ENCODE measurements around the gene SRRM4. TPM values are rescaled to one million over a fixed set of nuclear protein-coding genes. Genes with fewer than 3 reads are reported as not detected.

SRRM4 gene
- total and polyA plus RNA-seq, 2 experiments from 2014 or later, result 0.21 to 0.46 TPM

DNA sequence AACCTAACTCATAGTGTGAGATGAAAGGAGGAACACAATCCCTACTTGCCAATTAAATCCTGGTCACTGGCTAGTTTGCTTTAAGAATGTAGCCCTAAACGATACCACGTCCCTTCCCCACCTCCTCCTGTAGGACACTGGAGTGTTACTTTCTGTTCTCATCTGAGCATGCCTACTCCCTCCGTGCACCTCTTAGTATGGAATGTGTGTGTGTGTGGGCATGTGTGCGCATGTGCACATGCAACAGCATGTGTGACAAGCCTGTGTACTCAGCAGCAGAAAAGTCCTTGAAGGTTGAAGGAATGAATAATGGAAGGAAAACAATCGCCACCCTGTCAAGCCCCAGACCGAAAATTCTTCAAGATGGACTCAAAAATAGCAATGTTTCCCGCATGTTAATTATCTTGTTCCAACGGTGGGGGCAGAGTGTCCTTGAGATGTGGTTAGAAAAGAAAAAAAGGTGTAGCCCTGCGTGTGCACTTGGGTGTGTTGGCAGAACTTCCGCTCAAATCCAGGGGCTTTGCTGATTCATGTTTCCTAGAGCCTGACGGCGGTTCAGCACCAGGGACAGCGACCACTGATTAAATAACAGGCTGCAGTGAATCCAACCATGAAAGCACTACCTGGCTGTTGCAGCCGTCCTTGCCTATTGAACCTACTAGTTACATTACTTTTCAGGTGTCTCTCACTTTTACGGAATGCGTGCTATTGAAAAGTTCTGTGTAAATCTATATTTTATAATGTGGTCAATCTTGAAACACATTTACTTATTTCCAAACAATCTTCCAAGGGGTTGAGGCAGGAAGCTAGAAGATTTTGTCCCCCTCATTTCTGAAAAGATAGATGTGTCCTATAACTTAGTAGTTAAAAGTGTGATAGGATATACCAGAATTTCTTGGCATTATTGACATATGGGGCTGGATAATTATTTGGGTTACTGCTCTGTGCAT, 79.8 kb downstream of the SRRM4 start:
- H3K36me3 ChIP-seq, result no peaks in the 10 kb centered on the region
- TF ChIP-seq, protein P1, sequence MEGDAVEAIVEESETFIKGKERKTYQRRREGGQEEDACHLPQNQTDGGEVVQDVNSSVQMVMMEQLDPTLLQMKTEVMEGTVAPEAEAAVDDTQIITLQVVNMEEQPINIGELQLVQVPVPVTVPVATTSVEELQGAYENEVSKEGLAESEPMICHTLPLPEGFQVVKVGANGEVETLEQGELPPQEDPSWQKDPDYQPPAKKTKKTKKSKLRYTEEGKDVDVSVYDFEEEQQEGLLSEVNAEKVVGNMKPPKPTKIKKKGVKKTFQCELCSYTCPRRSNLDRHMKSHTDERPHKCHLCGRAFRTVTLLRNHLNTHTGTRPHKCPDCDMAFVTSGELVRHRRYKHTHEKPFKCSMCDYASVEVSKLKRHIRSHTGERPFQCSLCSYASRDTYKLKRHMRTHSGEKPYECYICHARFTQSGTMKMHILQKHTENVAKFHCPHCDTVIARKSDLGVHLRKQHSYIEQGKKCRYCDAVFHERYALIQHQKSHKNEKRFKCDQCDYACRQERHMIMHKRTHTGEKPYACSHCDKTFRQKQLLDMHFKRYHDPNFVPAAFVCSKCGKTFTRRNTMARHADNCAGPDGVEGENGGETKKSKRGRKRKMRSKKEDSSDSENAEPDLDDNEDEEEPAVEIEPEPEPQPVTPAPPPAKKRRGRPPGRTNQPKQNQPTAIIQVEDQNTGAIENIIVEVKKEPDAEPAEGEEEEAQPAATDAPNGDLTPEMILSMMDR (IDR thresholded peaks at IDR 0.05; ENCODE audit: low read depth, low read length), result no peak
- H3K9me3 ChIP-seq (ENCODE audit: low read depth), result no peaks in the 10 kb centered on the region
- peak; percentile 48 to 91 for DNase-seq (ENCODE audit: low read depth in 1 of 2, low spot score in 1 of 2)
- no peaks in the 10 kb centered on the region for H3K27me3 ChIP-seq
- H3K4me3 ChIP-seq, result no peak overlapping the region
- H3K27ac ChIP-seq, result no peak overlapping the region
- no peaks in the 10 kb centered on the region for H3K4me1 ChIP-seq (ENCODE audit: low read depth)

DNA sequence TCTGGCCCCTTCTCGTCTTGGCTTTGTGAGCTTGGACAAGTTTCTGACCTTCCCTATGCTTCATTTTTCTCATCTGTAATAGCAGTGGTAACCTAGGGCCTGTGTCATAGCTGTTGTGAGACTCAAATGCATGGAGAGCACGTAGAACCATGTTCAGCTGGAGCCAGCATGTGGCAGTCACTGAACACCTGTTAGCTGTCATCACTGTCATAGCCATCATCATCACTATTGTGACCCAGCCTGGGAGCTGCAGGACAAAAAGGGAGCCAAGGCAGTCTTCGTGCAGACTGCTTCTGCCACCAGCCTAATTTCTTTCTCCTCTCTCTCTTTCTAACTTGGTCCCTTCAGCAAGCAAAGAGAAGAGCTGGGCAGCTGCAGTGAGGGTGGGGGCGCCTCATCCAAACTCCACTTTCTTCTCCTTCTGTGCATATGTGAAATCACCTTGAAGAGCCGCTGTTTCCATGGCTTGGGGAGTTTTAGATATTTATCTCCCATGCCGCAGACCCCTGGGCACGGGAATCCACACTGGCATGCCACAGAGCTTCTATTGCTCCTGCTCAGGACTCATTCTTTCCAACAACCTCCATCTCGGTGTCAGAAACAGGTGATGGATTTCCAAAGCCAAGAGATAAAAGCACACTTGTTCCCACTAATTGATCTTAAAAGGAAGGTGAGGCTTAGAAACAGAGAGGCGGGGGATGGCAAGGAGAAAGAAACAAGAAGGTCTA, 87.0 kb downstream of the SRRM4 start:
- peak in 1 of 2 donors; percentile 68 for DNase-seq (ENCODE audit: low read depth in 1 of 2, low spot score in 1 of 2)
- Histone ChIP-seq H3K27me3 (no peaks in the 10 kb centered on the region), H3K9me3 (ENCODE audit: low read depth) (no peaks in the 10 kb centered on the region), H3K4me3 (no peak overlapping the region), H3K4me1 (ENCODE audit: low read depth) (peaks cover 48% of the 10 kb centered on the region), H3K27ac (peak overlapping the region; percentile 62), H3K36me3 (no peaks in the 10 kb centered on the region)
- TF ChIP-seq, protein P1 (IDR thresholded peaks at IDR 0.05; ENCODE audit: low read depth, low read length), result no peak

DNA sequence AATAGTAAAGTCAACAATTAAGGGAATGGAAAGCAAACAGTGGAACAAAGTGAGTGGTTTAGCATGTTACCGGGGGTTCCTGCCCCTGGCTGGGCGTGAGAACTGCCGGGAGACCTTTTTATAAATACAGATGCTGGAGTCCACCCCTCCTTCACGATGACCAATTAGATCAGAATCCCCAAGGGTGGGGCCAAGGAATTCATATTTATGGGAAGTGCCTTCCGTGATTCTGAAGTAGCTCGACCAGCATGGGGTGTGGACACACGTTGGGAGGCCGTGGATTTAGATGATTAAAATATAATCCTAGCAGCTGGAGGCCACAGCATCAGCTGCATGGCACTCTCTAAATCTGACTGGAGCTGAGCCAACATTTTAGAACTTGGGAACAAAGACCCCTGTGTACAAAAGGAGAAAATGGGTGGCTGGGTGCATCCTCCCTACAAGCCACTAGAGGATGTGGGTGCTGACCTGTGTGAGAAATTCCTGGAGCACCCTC, 87.9 kb downstream of the SRRM4 start:
- Histone ChIP-seq H3K27ac (peak overlapping the region; percentile 62), H3K36me3 (no peaks in the 10 kb centered on the region), H3K9me3 (ENCODE audit: low read depth) (no peaks in the 10 kb centered on the region), H3K27me3 (no peaks in the 10 kb centered on the region), H3K4me3 (no peak overlapping the region), H3K4me1 (ENCODE audit: low read depth) (peaks cover 48% of the 10 kb centered on the region)
- TF ChIP-seq, protein P1 (IDR thresholded peaks at IDR 0.05; ENCODE audit: low read depth, low read length), result no peak
- DNase-seq (ENCODE audit: low read depth in 1 of 2, low spot score in 1 of 2), result no peak

GRCh38 chr12:119071176-119071575, 89.8 kb downstream of the SRRM4 start:
- TF ChIP-seq, protein P1 (IDR thresholded peaks at IDR 0.05; ENCODE audit: low read depth, low read length), result no peak
- DNase-seq (ENCODE audit: low read depth in 1 of 2, low spot score in 1 of 2), result no peak
- Histone ChIP-seq H3K4me1 (ENCODE audit: low read depth) (peaks cover 48% of the 10 kb centered on the region), H3K9me3 (ENCODE audit: low read depth) (no peaks in the 10 kb centered on the region), H3K27me3 (no peaks in the 10 kb centered on the region), H3K27ac (no peak overlapping the region), H3K4me3 (no peak overlapping the region), H3K36me3 (no peaks in the 10 kb centered on the region)

GRCh38 chr12:119071638-119072231, 90.4 kb downstream of the SRRM4 start:
- no peaks in the 10 kb centered on the region for H3K27me3 ChIP-seq
- no peak for DNase-seq (ENCODE audit: low read depth in 1 of 2, low spot score in 1 of 2)
- H3K4me3 ChIP-seq, result no peak overlapping the region
- TF ChIP-seq, protein P1 (IDR thresholded peaks at IDR 0.05; ENCODE audit: low read depth, low read length), result no peak
- no peak overlapping the region for H3K27ac ChIP-seq
- H3K4me1 ChIP-seq (ENCODE audit: low read depth), result peaks cover 53% of the 10 kb centered on the region
- H3K9me3 ChIP-seq (ENCODE audit: low read depth), result no peaks in the 10 kb centered on the region
- H3K36me3 ChIP-seq, result no peaks in the 10 kb centered on the region
